Sigmoid colon (tissue), 7 donors: ENCODE measurements around the gene FGGY. TPM values are rescaled to one million over a fixed set of nuclear protein-coding genes. Genes with fewer than 3 reads are reported as not detected.
A peak's percentile ranks its signal among the peaks of the same experiment; 100 is the strongest.

ENCODE experiments used
- DNase-seq: peaks from one replicate; pipeline ENCODE4 v3.0.0-alpha.2; 2019
- H3K27ac ChIP-seq, 4 donors: fragments of 200-600 bp; sonication (generic); one replicate each; pipeline ENCODE4 v1.5.1; 2016 to 2019; ENCODE audit warnings: mild to moderate bottlenecking in 1 of 4
- H3K27me3 ChIP-seq, 3 donors: fragments of 200-600 bp; sonication (generic); one replicate each; pipeline ENCODE4 v1.5.1; 2019; ENCODE audit warnings: mild to moderate bottlenecking in 1 of 3
- H3K36me3 ChIP-seq, 4 donors: fragments of 200-600 bp; sonication (generic); one replicate each; pipeline ENCODE4 v1.5.1; 2016 to 2019
- H3K4me1 ChIP-seq, 4 donors: fragments of 200-600 bp; sonication (generic); one replicate each; pipeline ENCODE4 v1.5.1; 2017 to 2019
- H3K4me3 ChIP-seq, 4 donors: fragments of 200-600 bp; sonication (generic); one replicate each; pipeline ENCODE4 v1.5.1; 2017 to 2019; ENCODE audit warnings: mild to moderate bottlenecking in 2 of 4, moderate library complexity in 1 of 4
- H3K9me3 ChIP-seq, 4 donors: fragments of 200-600 bp in 3 of 4; sonication (generic) in 3 of 4; one replicate each; pipeline versions ENCODE4 v1.5.1 to v1.6.1; 2013 to 2019
- CTCF ChIP-seq, 4 experiments: fragments of 450-650 bp in 3 of 4; fragments of 200-600 bp in 1 of 4; IDR thresholded peaks; one replicate each; pipeline ENCODE4 v1.5.1; 2016 to 2019; ENCODE audit warnings: antibody characterized with exemption in 4 of 4, mild to moderate bottlenecking in 3 of 4, moderate library complexity in 2 of 4
- EP300 ChIP-seq, 4 donors: sonication (generic); formaldehyde crosslinking; IDR thresholded peaks; one replicate each; pipeline ENCODE4 v1.6.1; 2017; ENCODE audit warnings: antibody characterized with exemption in 4 of 4
- POLR2A ChIP-seq, 2 donors: fragments of 450-650 bp; IDR thresholded peaks; one replicate each; pipeline ENCODE4 v1.6.1; 2016; ENCODE audit warnings: antibody characterized with exemption in 2 of 2, mild to moderate bottlenecking in 2 of 2, moderate library complexity in 2 of 2
- POLR2AphosphoS5 ChIP-seq, 4 donors: sonication (generic); formaldehyde crosslinking; IDR thresholded peaks; one replicate each; pipeline ENCODE4 v1.6.1; 2017; ENCODE audit warnings: antibody characterized with exemption in 4 of 4
- WGBS, 2 donors: extraction: QIAGEN DNeasy Blood & Tissue Kit; methylation state at CpG; one replicate each; pipeline ENCODE4 v1.1.7; 2013; 5-methylcytosine and 5-hydroxymethylcytosine counted together
- intact Hi-C: fragments of 100-400 bp; cut with DNase I; formaldehyde crosslinking; loops from one replicate; pipeline ENCODE4 v1.15.1; 2023
- polyA plus RNA-seq, 3 donors: library from polyadenylated mRNA; stranded (reverse); fragments of 200-250 nt; gene quantifications; one replicate each; pipeline ENCODE4 v1.2.3, GENCODE V29; 2013
- total RNA-seq, 4 donors: library from RNA; depleted of rRNA; stranded (reverse); fragments of >200 nt; gene quantifications; one replicate each; pipeline ENCODE4 v1.1.0, GENCODE V29; 2016
- donor health status: healthy with polysubstance abuse.
- donor health status: Bipolar disorder and iron deficiency.
- donor health status: healthy.

FGGY gene
- total and polyA plus RNA-seq, 7 donors: 4.8 to 54.1 (median 20.5) TPM

GRCh38 chr1:59565611-59566410 lies 268.9 kb downstream of the FGGY start:
- DNase-seq: no peak
- intact Hi-C loops: no loop called here
- Histone ChIP-seq H3K9me3 (no peaks in the 10 kb centered on the region), H3K4me1 (peaks cover 0 to 31% (median 4%) of the 10 kb centered on the region in 4 donors), H3K27ac (peak overlapping the region in 3 of 4 donors; percentile 46 to 76 (median 62)), H3K4me3 (peak overlapping the region in 1 of 4 donors; percentile 23), H3K27me3 (no peaks in the 10 kb centered on the region), H3K36me3 (no peaks in the 10 kb centered on the region)
- TF ChIP-seq POLR2A (IDR thresholded peaks at IDR 0.05): no peak
- TF ChIP-seq EP300 (IDR thresholded peaks at IDR 0.05): peak in 1 of 4 donors; percentile 75
- TF ChIP-seq POLR2AphosphoS5 (IDR thresholded peaks at IDR 0.05): peak; percentile 14 to 88 (median 70)
- TF ChIP-seq CTCF (IDR thresholded peaks at IDR 0.05): no peak
- WGBS, 2 donors: 79 to 83% methylated on average over 5 of the region's 5 CpGs

DNA sequence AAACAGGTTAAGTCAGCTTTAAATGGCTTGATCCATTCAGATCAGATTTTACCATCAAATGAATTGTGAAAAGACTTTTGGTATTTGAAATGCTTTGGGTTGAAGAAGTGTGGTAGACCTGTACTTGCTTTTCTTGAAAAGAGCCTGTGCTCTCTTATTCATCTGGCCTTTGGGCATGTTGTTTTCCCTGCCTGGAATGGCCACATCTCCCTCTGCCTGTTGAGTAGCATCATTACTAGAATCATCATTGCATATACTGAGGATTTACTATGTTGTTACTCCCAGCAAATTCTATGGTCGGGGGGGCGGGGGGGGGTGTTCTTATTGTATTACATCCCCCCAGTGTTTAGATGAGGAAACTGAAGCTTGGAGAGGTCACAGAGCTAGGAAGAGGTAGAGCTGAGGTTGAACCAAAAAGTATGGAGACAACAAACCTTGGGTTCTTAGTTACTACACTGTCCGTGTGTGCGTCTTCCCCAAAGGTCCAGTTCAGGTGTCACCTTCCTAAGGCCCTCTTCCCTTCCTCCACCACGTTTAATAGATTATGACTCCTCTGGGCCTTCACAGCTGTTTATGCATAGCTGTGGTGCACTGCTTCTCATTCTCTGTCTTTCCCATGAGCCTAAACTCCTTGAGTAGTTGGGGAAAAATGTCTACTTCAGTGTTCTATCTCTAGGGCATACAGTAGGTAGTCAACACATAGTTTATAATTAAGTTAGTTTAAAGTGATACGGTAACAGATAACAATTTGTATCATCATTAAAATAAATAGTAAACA lies 271.5 kb downstream of the FGGY start:
- TF ChIP-seq EP300 (IDR thresholded peaks at IDR 0.05) (no peak), POLR2AphosphoS5 (IDR thresholded peaks at IDR 0.05) (no peak), POLR2A (IDR thresholded peaks at IDR 0.05) (no peak), CTCF (IDR thresholded peaks at IDR 0.05) (no peak)
- Histone ChIP-seq H3K27me3 (no peaks in the 10 kb centered on the region), H3K4me3 (no peak overlapping the region), H3K9me3 (no peaks in the 10 kb centered on the region), H3K36me3 (no peaks in the 10 kb centered on the region), H3K4me1 (peaks cover 0 to 34% (median 4%) of the 10 kb centered on the region in 4 donors), H3K27ac (no peak overlapping the region)
- 88 to 91% methylated on average over 6 of the region's 6 CpGs for WGBS, 2 donors
- DNase-seq: no peak
- intact Hi-C loops: no loop called here

DNA sequence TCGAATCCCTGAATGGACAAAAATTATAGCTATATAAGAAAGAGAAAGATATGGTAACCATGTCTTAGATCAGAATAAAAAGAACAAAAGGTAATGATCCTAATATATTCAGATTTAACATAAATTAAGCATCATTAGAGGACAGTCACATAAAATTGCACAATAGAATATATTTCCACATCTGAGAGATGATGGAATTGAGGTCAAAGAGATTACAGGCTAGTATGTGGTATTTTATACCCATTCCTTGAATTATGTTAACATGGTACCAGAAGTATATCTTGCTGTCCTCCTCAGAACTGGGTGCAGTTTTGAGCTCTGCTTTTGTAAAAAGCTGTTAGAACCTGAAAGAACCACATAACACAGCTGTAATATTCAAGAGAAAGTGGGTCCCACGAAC lies 272.3 kb downstream of the FGGY start:
- Histone ChIP-seq H3K4me3 (no peak overlapping the region), H3K27me3 (no peaks in the 10 kb centered on the region), H3K4me1 (peaks cover 0 to 34% (median 4%) of the 10 kb centered on the region in 4 donors), H3K9me3 (peaks cover 0 to 2% (median 0%) of the 10 kb centered on the region in 4 donors), H3K36me3 (no peaks in the 10 kb centered on the region), H3K27ac (no peak overlapping the region)
- intact Hi-C loops: no loop called here
- DNase-seq: no peak
- TF ChIP-seq POLR2A (IDR thresholded peaks at IDR 0.05): no peak
- TF ChIP-seq POLR2AphosphoS5 (IDR thresholded peaks at IDR 0.05): no peak
- TF ChIP-seq EP300 (IDR thresholded peaks at IDR 0.05): no peak
- no peak for TF ChIP-seq CTCF (IDR thresholded peaks at IDR 0.05)
- 90 to 91% methylated on average over 2 of the region's 2 CpGs for WGBS, 2 donors

- no peaks in the 10 kb centered on the region for H3K36me3 ChIP-seq
Measured at GRCh38 chr1:59570524-59570923, 273.6 kb downstream of the FGGY start.

More at GRCh38 chr1:59570524-59570923, 273.6 kb downstream of the FGGY start:
- Histone ChIP-seq H3K4me3 (no peak overlapping the region), H3K27ac (no peak overlapping the region), H3K9me3 (peaks cover 0 to 2% (median 0%) of the 10 kb centered on the region in 4 donors), H3K27me3 (no peaks in the 10 kb centered on the region), H3K4me1 (peaks cover 0 to 25% (median 2%) of the 10 kb centered on the region in 4 donors)
- DNase-seq: no peak
- intact Hi-C loops: no loop called here
- WGBS, 2 donors: 34 to 74% methylated on average over 3 of the region's 3 CpGs
- TF ChIP-seq CTCF (IDR thresholded peaks at IDR 0.05) (no peak), POLR2AphosphoS5 (IDR thresholded peaks at IDR 0.05) (no peak), EP300 (IDR thresholded peaks at IDR 0.05) (no peak), POLR2A (IDR thresholded peaks at IDR 0.05) (no peak)
